ENCODE data around the gene C1orf185.

DNA sequence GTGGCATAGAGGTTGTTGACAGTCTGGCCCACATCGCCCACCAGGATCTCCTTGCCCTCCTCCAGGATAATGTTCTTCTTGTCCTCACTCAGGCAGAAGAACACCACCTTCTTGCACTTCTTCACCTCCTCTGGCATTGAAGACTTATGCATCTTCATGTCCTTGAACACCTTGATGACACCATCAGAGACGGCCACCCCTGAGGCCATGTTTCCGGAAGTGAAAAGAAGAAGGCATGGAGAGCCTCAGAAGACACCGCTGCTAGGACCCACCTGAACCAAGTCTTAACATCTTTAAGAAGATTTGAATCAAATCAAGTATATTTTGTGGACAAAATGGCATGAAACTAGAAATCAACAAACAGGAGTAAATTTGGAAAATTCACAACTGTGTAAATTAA lies 56.2 kb downstream of the C1orf185 start:
- TF ChIP-seq, protein P1, sequence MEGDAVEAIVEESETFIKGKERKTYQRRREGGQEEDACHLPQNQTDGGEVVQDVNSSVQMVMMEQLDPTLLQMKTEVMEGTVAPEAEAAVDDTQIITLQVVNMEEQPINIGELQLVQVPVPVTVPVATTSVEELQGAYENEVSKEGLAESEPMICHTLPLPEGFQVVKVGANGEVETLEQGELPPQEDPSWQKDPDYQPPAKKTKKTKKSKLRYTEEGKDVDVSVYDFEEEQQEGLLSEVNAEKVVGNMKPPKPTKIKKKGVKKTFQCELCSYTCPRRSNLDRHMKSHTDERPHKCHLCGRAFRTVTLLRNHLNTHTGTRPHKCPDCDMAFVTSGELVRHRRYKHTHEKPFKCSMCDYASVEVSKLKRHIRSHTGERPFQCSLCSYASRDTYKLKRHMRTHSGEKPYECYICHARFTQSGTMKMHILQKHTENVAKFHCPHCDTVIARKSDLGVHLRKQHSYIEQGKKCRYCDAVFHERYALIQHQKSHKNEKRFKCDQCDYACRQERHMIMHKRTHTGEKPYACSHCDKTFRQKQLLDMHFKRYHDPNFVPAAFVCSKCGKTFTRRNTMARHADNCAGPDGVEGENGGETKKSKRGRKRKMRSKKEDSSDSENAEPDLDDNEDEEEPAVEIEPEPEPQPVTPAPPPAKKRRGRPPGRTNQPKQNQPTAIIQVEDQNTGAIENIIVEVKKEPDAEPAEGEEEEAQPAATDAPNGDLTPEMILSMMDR (IDR thresholded peaks at IDR 0.05): no peak
- no peak for TF ChIP-seq RFX5 (IDR thresholded peaks at IDR 0.05; ENCODE audit: low read length)
- no peak for TF ChIP-seq FOXJ3 (CRISPR knock-in tag; IDR thresholded peaks at IDR 0.05)
- TF ChIP-seq, protein P2, sequence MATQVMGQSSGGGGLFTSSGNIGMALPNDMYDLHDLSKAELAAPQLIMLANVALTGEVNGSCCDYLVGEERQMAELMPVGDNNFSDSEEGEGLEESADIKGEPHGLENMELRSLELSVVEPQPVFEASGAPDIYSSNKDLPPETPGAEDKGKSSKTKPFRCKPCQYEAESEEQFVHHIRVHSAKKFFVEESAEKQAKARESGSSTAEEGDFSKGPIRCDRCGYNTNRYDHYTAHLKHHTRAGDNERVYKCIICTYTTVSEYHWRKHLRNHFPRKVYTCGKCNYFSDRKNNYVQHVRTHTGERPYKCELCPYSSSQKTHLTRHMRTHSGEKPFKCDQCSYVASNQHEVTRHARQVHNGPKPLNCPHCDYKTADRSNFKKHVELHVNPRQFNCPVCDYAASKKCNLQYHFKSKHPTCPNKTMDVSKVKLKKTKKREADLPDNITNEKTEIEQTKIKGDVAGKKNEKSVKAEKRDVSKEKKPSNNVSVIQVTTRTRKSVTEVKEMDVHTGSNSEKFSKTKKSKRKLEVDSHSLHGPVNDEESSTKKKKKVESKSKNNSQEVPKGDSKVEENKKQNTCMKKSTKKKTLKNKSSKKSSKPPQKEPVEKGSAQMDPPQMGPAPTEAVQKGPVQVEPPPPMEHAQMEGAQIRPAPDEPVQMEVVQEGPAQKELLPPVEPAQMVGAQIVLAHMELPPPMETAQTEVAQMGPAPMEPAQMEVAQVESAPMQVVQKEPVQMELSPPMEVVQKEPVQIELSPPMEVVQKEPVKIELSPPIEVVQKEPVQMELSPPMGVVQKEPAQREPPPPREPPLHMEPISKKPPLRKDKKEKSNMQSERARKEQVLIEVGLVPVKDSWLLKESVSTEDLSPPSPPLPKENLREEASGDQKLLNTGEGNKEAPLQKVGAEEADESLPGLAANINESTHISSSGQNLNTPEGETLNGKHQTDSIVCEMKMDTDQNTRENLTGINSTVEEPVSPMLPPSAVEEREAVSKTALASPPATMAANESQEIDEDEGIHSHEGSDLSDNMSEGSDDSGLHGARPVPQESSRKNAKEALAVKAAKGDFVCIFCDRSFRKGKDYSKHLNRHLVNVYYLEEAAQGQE (IDR thresholded peaks at IDR 0.05; ENCODE audit: low read depth, low read length): no peak
- TF ChIP-seq RAD21 (IDR thresholded peaks at IDR 0.05; ENCODE audit: low read length): no peak
